Stimulated activated CD8-positive, alpha-beta memory T cell treated with anti-CD3 and anti-CD28 coated beads, Interleukin-7, amount 100 ng/mL, for 4 hours (primary cell): ENCODE results near the gene IPO5.

Experiments
- DNase-seq, 2 donors: peaks; one replicate each; pipeline ENCODE4 v3.0.0-alpha.2; 2020; ENCODE audit warnings: low read depth in 2 of 2

The IPO5 gene

DNA sequence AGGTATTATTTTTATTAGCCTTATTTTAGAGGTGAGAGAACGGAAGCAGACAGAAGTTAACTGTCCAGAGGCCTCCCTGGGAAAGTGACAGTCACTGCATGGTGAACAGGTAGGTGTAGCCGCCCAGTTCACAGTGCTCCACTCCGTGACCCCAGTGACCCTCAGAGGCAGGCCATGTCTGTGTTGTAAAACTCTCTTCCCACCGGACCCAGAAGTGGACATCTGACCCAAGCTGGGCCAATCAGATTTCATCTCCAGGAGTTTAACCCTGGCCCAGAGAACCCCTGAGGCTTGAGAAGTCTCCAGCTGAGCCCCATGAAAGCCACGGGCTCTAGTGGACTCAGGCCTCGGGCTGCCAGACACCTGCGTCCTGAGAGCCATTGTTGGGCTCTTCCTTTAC, 105.8 kb downstream of the IPO5 start:
- no peak for DNase-seq

DNA sequence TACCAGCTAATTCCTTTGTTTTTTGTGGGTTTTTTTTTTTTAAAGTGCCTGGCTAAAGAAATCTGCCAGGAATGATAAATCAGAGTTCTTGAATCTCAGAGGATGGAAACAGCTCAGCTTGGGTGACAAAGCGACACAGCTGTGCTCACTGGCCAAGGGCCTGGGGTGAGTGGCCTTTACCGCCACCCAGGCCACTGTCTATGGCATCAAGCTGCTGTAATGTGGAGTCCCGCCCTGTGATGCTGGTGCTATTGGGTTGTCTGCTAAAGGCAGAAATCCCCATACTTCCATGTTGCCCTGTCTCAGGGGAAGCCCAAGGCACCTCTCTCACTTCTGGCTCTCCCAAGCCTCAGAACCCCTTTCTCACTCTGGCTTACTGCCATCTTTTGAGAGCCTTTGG, 106.8 kb downstream of the IPO5 start:
- DNase-seq = no peak

DNA sequence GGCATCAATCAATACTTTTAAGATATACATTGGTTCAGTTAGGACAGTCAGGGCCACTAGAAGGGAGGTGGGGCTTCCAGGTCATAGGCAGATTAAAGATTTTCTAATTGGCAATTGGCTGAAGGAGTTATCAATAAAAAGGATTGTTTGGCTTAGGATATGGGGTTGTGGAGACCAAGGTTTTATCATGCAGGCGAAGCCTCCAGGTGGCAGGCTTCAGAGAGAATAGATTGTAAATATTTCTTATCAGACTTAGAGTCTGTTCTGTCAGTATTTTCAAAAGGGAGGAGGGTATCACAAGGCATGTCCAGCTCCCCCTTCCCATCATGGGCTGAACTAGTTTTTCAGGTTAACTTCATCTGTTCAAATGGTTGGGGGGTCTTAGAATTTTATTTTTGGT, 112.0 kb downstream of the IPO5 start:
- DNase-seq = no peak

DNA sequence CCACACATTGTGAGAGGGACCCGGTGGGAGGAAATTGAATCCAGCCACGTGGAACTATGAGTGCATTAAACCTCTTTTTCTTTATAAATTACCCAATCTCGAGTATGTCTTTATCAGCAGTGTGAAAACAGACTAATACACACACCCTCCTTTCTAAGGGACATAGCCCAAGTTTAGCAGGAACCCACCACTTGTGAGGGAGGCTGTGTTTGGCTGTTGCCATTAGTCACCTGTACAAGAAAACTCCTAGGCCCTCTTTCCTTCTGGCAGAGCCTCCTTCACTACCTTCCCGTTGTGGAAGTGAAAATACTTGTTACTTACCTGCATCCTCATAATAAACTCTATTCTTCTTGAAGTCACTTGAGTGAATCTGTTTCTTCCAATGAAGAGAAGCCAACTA, 113.2 kb downstream of the IPO5 start:
- DNase-seq = no peak

DNA sequence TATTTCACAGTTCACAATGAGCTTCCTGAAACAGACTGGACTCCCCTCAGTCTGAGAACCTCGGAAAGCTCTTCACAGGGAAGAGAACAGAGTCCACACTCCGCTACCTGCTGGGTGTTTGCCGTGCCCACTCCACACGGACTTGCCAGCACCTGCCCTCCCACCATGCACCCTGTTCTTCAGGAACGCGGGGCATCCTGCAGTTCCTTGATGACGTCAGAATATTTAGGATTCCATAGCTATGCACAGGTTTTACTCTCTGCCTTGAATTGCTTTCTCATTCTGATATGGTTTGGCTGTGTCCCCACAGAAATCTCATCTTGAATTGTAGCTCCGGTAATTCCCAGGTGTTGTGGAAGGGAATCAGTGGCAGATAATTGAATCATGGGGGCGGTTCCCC, 115.0 kb downstream of the IPO5 start:
- no peak for DNase-seq

DNA sequence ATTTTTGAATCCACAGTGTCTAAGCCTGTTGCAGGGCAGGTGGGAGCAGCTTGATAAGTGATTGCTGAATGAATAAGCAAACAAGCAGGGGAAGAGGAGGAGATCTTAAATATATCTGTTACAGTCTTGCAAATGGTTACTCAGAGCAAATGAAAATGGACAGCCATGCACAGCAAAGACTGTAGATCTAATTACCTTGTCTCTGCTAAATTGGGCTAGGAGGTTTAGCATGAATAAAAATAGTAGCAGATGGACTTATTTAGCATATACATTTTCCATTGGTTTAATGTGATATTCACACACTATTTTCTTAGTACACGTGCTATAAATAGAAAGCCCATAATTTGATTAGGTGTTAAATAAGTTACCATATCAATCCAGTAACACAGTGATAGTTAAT, 116.5 kb downstream of the IPO5 start:
- no peak for DNase-seq

DNA sequence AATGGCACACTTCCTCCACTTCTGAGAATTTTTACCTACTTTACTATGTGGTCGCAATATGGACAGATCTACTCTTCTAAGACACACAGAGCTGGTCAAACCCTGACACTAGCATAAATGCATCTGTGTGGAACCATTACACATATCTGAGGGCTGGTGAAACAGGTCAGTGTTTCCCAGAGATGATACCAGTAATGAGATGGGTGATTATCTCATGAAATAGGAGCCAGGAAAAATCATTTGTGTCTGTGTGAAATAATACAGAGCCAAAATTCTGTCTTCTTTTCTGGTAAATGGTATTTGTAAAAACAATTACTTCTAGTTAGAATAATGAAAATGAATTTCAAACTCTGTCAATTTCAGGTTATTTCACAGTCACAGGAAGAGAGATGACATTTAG, 117.8 kb downstream of the IPO5 start:
- DNase-seq = no peak

DNA sequence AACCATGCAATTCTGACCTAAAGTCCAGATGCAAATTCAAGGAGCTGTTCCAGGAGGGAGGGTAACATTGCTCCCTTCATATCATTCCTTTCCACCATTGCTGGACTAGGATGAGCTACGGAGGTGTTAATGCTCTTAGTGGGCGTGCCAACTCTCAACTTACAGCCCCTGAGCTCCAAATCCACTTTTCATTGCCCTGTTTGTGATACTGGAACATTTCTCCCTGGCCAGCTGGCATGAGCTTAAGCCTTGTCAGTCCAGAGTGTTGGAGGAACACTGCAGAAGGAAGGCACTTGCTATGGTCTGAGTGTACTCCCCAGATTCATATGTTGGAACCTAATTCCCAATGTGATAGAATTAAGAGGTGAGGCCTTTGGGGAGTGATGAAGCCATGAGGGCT, 119.0 kb downstream of the IPO5 start:
- no peak for DNase-seq
